Large intestine (tissue), 3 donors: Measurements from ENCODE around the gene DDAH2. TPM values are rescaled to one million over a fixed set of nuclear protein-coding genes. Genes with fewer than 3 reads are reported as not detected.
A peak's percentile ranks its signal among the peaks of the same experiment; 100 is the strongest.

Experiments used
- DNase-seq, 2 donors: peaks; one replicate each; pipeline versions ENCODE4 v3.0.0 to v3.0.0-alpha.2; 2013
- H3K27ac ChIP-seq: one replicate; pipeline ENCODE4 v1.5.1; 2013; ENCODE audit warnings: low read length
- H3K27me3 ChIP-seq: 2 replicates; pipeline ENCODE4 v1.6.1; 2013; ENCODE audit warnings: low read length; ENCODE audit not compliant: control insufficient read depth, insufficient read depth
- H3K36me3 ChIP-seq: 2 replicates; pipeline ENCODE4 v1.6.1; 2013; ENCODE audit warnings: low read length; ENCODE audit not compliant: control insufficient read depth, insufficient read depth
- H3K4me1 ChIP-seq: one replicate; pipeline ENCODE4 v1.6.1; 2013; ENCODE audit warnings: low read length; ENCODE audit not compliant: control insufficient read depth, insufficient read depth
- H3K4me3 ChIP-seq: one replicate; pipeline ENCODE4 v1.5.1; 2013; ENCODE audit warnings: low read length
- H3K9me3 ChIP-seq: one replicate; pipeline ENCODE4 v1.6.1; 2013; ENCODE audit warnings: mild to moderate bottlenecking, low read depth, low read length, moderate library complexity; ENCODE audit not compliant: control insufficient read depth
- WGBS: methylation state at CpG from one replicate; pipeline ENCODE4 v1.1.5; 2013; ENCODE audit warnings: low lambda C conversion rate; ENCODE audit not compliant: insufficient coverage; 5-methylcytosine and 5-hydroxymethylcytosine counted together
- polyA plus RNA-seq: library from polyadenylated mRNA; unstranded; fragments of 120-200 nt; gene quantifications from one replicate; pipeline ENCODE4 v1.2.1, GENCODE V29; 2013

The DDAH2 gene
- polyA plus RNA-seq, 1 donor: 82.6 TPM

- Histone ChIP-seq H3K27ac (peak overlapping the region; percentile 96), H3K9me3 (no peaks in the 10 kb centered on the region), H3K4me1 (peaks cover 33% of the 10 kb centered on the region), H3K36me3 (peaks cover 41% of the 10 kb centered on the region), H3K27me3 (no peaks in the 10 kb centered on the region), H3K4me3 (peak overlapping the region; percentile 87)
- no CpG with 5 or more reads among the region's 2 CpGs for WGBS
- no peak for DNase-seq
Observed at GRCh38 chr6:31734247-31734820, 5.2 kb upstream of the DDAH2 start.

GRCh38 chr6:31733734-31734133 lies 4.6 kb upstream of the DDAH2 start:
- H3K27me3 ChIP-seq: no peaks in the 10 kb centered on the region
- H3K36me3 ChIP-seq: peaks cover 41% of the 10 kb centered on the region
- no peaks in the 10 kb centered on the region for H3K9me3 ChIP-seq
- no peak for DNase-seq
- peaks cover 30% of the 10 kb centered on the region for H3K4me1 ChIP-seq
- peak overlapping the region; percentile 87 for H3K4me3 ChIP-seq
- no CpG with 5 or more reads among the region's 4 CpGs for WGBS
- H3K27ac ChIP-seq: peak overlapping the region; percentile 96

- WGBS: no CpG with 5 or more reads among the region's 3 CpGs
- H3K27ac ChIP-seq: no peak overlapping the region
Observed at GRCh38 chr6:31732029-31732428, 2.9 kb upstream of the DDAH2 start.

GRCh38 chr6:31730631-31731086 lies 1.6 kb upstream of the DDAH2 start:
- H3K27me3 ChIP-seq: no peaks in the 10 kb centered on the region
- peaks cover 30% of the 10 kb centered on the region for H3K4me1 ChIP-seq
- peaks cover 65% of the 10 kb centered on the region for H3K36me3 ChIP-seq
- no peaks in the 10 kb centered on the region for H3K9me3 ChIP-seq
- WGBS: no CpG with 5 or more reads among the region's 11 CpGs
- no peak for DNase-seq
- H3K4me3 ChIP-seq: peak overlapping the region; percentile 96
- peak overlapping the region; percentile 99 for H3K27ac ChIP-seq

More at GRCh38 chr6:31732029-31732428, 2.9 kb upstream of the DDAH2 start:
- H3K4me1 ChIP-seq: peaks cover 34% of the 10 kb centered on the region
- no peaks in the 10 kb centered on the region for H3K27me3 ChIP-seq
- DNase-seq: no peak
- peaks cover 52% of the 10 kb centered on the region for H3K36me3 ChIP-seq
- H3K4me3 ChIP-seq: no peak overlapping the region
- H3K9me3 ChIP-seq: no peaks in the 10 kb centered on the region

- peaks cover 30% of the 10 kb centered on the region for H3K4me1 ChIP-seq
- H3K36me3 ChIP-seq: peaks cover 68% of the 10 kb centered on the region
- peak overlapping the region; percentile 99 for H3K27ac ChIP-seq
- peak overlapping the region; percentile 96 for H3K4me3 ChIP-seq
- H3K27me3 ChIP-seq: no peaks in the 10 kb centered on the region
- no CpG with 5 or more reads among the region's 46 CpGs for WGBS
- no peaks in the 10 kb centered on the region for H3K9me3 ChIP-seq
- DNase-seq: peak; percentile 88
Observed at GRCh38 chr6:31729979-31730630, 1.0 kb upstream of the DDAH2 start.

GRCh38 chr6:31729515-31729978 lies 448 bp upstream of the DDAH2 start:
- peak; percentile 87 to 94 for DNase-seq
- H3K4me1 ChIP-seq: peaks cover 30% of the 10 kb centered on the region

GRCh38 chr6:31727717-31728671 lies 1.1 kb downstream of the DDAH2 start:
- peak overlapping the region; percentile 96 for H3K4me3 ChIP-seq
- DNase-seq: no peak
- peaks cover 52% of the 10 kb centered on the region for H3K36me3 ChIP-seq
- WGBS: no CpG with 5 or more reads among the region's 41 CpGs
- peaks cover 2% of the 10 kb centered on the region for H3K9me3 ChIP-seq
- H3K27ac ChIP-seq: no peak overlapping the region
- no peaks in the 10 kb centered on the region for H3K27me3 ChIP-seq
- H3K4me1 ChIP-seq: peaks cover 20% of the 10 kb centered on the region

More at GRCh38 chr6:31729515-31729978, 448 bp upstream of the DDAH2 start:
- peak overlapping the region; percentile 96 for H3K4me3 ChIP-seq
- no peaks in the 10 kb centered on the region for H3K27me3 ChIP-seq
- H3K9me3 ChIP-seq: no peaks in the 10 kb centered on the region
- H3K36me3 ChIP-seq: peaks cover 68% of the 10 kb centered on the region
- peak overlapping the region; percentile 99 for H3K27ac ChIP-seq
- no CpG with 5 or more reads among the region's 29 CpGs for WGBS

GRCh38 chr6:31727034-31727716 lies 1.9 kb downstream of the DDAH2 start:
- Histone ChIP-seq H3K36me3 (peaks cover 46% of the 10 kb centered on the region), H3K4me3 (no peak overlapping the region), H3K9me3 (peaks cover 2% of the 10 kb centered on the region), H3K27ac (no peak overlapping the region), H3K4me1 (peaks cover 20% of the 10 kb centered on the region), H3K27me3 (no peaks in the 10 kb centered on the region)
- no peak for DNase-seq
- no CpG with 5 or more reads among the region's 7 CpGs for WGBS

GRCh38 chr6:31725502-31726350 lies 3.4 kb downstream of the DDAH2 start:
- WGBS: no CpG with 5 or more reads among the region's 12 CpGs
- no peak for DNase-seq
- H3K4me3 ChIP-seq: no peak overlapping the region
- H3K4me1 ChIP-seq: peaks cover 18% of the 10 kb centered on the region
- no peak overlapping the region for H3K27ac ChIP-seq
- H3K36me3 ChIP-seq: peaks cover 32% of the 10 kb centered on the region
- peaks cover 2% of the 10 kb centered on the region for H3K9me3 ChIP-seq
- no peaks in the 10 kb centered on the region for H3K27me3 ChIP-seq
